GM19193 (cell line): ENCODE measurements around the gene DOLPP1.

Experiments
- POLR2A ChIP-seq: IDR thresholded peaks from 4 replicates; pipeline ENCODE4 v1.6.1; 2011; ENCODE audit not compliant: insufficient read depth, insufficient read length; ENCODE audit errors: extremely low read depth

DOLPP1 gene

DNA sequence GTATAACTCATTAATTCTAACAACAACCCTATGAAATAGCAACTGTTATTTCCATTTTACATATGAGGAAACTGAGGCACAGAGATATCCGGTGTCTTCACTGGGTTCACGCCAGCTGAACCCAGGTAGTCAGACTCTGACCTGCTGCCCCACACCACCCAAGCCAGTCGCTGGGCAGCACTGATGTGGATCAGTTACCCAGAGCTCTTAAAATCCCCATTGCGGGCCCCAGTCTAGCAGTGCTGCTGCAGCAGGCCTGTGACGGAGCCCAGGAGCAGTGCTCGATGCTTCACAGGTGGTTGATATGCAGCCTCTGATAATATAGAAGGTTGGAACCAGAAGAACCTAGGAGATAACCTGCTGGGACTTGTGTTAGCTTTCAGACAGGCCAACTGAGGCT, 54.6 kb downstream of the DOLPP1 start:
- TF ChIP-seq POLR2A, result no peak

DNA sequence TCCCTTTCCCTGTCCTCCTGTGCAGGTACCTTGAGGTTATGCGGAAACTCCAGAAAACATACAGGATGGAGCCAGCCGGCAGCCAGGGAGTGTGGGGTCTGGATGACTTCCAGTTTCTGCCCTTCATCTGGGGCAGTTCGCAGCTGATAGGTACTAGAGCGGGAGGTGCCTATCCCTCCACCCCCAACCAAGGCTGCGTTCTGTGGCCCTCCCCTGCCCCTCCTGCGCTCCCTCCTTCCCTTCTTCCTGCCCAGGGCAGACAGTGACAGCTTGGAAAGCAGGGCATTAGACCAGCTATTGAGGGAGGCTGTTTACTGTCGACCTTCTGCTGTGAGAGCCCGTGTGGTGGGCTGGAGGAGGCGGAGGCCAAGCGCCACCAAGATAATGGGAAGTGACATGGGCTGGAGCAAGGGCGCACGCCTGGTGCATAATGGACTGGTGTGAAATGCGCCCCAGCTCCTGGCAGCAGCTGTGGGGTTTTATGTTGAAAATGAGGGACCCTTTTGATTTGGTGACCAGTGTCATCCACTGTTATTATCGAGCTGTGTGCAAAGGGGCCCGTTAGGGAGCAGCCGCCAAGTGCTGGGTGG, 55.6 kb downstream of the DOLPP1 start:
- no peak for TF ChIP-seq POLR2A

GRCh38 chr9:129137292-129138143, 56.6 kb downstream of the DOLPP1 start:
- no peak for TF ChIP-seq POLR2A

- TF ChIP-seq POLR2A, result no peak
Measured at GRCh38 chr9:129138144-129138462, 57.2 kb downstream of the DOLPP1 start.

DNA sequence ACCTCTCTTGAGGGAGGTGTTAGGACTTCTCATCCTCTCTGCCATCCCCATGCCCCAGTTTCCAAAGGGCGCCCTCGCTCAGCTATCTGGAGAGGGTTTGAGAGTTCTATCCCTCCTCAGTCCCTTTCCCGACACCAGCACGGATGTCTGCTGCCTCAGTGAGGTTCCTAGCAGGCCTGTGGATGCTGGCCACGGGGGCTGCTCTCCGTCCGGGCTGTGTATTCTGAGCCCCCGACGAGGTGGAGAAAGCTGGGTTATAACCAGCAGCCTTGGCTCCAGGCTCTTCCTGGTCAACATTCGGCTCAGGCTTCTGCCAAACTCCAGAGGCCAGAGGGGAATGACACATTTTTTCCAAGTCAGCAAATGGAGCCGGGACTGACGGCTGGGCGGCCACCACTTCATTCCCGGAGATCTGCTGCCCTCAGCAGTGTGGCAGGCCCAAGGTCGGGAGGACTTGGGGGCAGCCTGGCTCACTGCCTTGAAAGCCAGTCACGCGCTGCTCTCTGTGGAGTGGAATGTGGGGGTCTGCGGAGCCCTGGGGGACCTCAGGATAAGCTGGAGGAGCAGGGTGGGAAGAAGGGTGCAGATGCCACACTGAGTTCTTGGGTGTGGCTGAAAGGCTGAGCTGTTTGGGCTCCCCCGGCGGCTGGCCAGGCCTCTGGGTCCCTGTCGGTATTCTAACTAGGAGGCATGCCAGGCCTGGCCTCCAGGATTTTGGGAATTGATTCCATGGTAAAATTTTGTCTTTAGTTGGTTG, 57.7 kb downstream of the DOLPP1 start:
- no peak for TF ChIP-seq POLR2A

DNA sequence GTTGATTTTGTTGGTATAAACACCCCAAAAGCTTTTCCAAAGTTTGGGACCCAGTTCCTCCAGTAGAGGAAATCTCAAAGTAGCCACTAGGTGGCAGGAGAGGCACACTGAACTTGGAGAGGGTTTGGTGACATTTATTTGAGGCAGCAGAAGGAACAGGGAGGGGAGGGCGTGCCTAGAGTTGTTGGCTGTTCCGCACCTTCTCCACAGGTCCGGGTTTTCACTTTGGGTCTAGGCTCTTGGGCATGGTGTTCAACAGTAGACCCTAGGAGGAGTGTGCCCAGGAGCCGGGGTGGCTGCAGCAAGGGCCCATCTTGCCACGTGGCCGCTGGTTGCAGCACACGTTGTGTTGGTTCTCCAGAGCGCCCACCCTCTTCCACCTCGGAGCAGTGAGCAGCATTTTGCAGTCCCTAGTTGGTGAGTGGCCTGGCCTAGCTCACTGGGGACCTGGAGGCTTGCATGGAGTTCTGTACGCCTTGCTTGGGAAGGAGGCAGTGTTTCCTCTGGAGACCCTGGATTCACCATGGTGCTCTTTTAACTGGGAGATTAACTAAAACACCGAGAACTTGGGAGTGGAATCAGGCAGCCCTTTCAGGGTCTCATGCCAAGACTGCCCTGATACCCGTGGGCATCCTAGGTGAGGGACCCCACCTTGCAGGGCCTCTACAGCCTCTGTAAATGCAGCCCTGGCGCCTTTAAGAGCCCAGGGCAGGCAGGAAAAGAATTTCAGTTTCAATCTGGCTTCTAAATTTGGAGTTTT, 58.5 kb downstream of the DOLPP1 start:
- peak; percentile 29 for TF ChIP-seq POLR2A

GRCh38 chr9:129139993-129140396, 59.1 kb downstream of the DOLPP1 start:
- TF ChIP-seq POLR2A, result no peak
